Esophagus mucosa (tissue), 1 donor: ENCODE results near the gene POLR2J. TPM values are rescaled to one million over a fixed set of nuclear protein-coding genes. Genes with fewer than 3 reads are reported as not detected.
A peak's percentile ranks its signal among the peaks of the same experiment; 100 is the strongest.
"Not testable (repeated sequence)": the region's sequence is repeated elsewhere in the genome, so short reads cannot be mapped to it uniquely, and the experiment has no call there.

Experiments
- ATAC-seq: fragments of 200-7000 bp; cut with Tn5 transposase; one replicate; pipeline ENCODE4 v1.9.1; 2020
- total RNA-seq: library from RNA; stranded (reverse); gene quantifications from one replicate; pipeline ENCODE4 v1.2.4, GENCODE V29; 2023
- donor health status: DM: yes; HTN: yes; CAD: no.

POLR2J gene
- total RNA-seq = 38.5 TPM

GRCh38 chr7:102478314-102479208 is at the start of gene POLR2J:
POLR2J (minus strand) TSS chr7:102478922; CDS start chr7:102478860, 62 bp downstream.
- ATAC-seq = peak; percentile 91

- ATAC-seq = peak; percentile 17
Observed at GRCh38 chr7:102527822-102528793, 49.4 kb upstream of the POLR2J start.

GRCh38 chr7:102527182-102527581 is 48.5 kb upstream of the POLR2J start:
- ATAC-seq = not testable (repeated sequence)

DNA sequence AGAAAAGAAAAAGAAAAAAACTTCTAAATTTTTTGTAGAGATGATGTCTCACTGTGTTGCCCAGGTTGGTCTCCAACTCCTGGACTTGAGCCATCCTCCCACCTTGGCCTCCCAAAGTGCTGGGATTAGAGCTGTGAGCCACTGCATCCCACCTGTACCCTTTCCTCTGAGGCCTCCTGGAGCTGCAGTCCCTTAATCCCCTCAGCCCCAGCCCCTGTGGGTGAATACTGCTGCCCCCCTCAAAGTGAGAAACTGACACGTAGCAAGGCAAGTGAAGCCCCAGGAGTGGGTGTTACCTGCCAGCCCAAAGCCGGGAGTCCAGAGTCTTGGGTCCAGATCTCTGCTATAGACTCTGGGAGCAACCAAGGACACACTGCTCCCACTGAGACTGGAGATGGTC is 46.1 kb upstream of the POLR2J start:
- peak; percentile 19 for ATAC-seq

- ATAC-seq = not testable (repeated sequence)
Observed at GRCh38 chr7:102520797-102521196, 42.1 kb upstream of the POLR2J start.

GRCh38 chr7:102517550-102518147 is 38.9 kb upstream of the POLR2J start, which contains the start of gene RASA4B:
RASA4B (minus strand) TSS chr7:102517777; CDS start chr7:102517710, 67 bp downstream.
- ATAC-seq = peak; percentile 96

GRCh38 chr7:102516951-102517350 is 38.2 kb upstream of the POLR2J start:
- peak; percentile 20 for ATAC-seq

- ATAC-seq = not testable (repeated sequence)
Observed at GRCh38 chr7:102515889-102516288, 37.2 kb upstream of the POLR2J start.

- peak; percentile 40 for ATAC-seq
Observed at GRCh38 chr7:102514881-102515721, 36.4 kb upstream of the POLR2J start.

- not testable (repeated sequence) for ATAC-seq
Observed at GRCh38 chr7:102512642-102513221, 34.0 kb upstream of the POLR2J start.

GRCh38 chr7:102511860-102512522 is 33.3 kb upstream of the POLR2J start:
- peak; percentile 23 for ATAC-seq

DNA sequence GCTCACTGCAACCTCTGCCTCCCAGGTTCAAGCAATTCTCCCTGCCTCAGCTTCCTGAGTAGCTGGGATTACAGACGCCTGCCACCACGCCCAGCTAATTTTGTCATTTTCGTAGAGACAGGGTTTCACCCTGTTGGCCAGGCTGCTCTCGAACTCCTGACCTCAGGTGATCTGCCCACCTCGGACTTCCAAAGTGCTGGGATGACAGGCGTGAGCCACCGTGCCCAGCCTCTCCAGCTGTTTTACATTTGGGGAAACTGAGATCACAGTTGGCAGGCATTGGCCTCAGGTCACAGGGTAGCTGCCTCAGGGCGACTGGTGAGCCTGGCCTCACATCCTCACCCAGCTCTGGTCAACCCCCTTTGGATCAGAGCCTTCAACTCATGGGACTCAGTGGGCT is 31.9 kb upstream of the POLR2J start:
- not testable (repeated sequence) for ATAC-seq

DNA sequence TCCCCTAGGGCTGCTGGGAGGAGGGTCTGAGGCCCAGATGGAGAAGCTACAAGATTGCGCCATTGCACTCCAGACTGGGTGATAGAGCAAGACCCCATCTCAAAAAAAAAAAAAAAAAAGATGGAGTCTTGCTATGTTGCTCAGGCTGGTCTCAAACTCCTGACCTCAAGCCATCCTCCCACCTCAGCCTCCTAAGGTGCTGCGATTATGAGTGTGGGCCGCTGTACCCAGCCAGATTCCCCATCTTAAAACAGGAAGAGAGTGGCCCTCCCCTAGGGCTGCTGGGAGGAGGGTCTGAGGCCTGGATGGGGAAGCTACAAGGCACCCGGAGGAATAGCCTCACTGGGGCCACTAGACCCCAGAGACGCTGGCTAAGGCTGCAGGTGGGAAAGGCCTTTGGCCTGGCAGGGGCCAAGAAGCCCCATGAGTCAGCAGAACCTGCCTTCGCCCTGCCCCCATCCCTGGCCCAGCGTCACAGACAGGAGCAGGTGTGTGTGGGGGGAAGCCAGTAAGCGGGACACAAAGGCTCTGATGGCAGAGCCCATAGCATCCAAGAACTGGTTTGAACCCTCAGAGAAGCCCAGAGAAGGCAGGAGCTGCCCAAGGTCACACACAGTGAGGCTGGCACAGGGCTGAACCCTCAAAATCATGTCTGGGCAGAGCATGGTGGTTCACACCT is 28.8 kb upstream of the POLR2J start:
- ATAC-seq = not testable (repeated sequence)

- peak; percentile 81 for ATAC-seq
Observed at GRCh38 chr7:102505298-102506185, 26.8 kb upstream of the POLR2J start.

- ATAC-seq = not testable (repeated sequence)
Observed at GRCh38 chr7:102503141-102503540, 24.4 kb upstream of the POLR2J start.

GRCh38 chr7:102498321-102498720 is 19.6 kb upstream of the POLR2J start:
- ATAC-seq = not testable (repeated sequence)

GRCh38 chr7:102497308-102497707 is 18.6 kb upstream of the POLR2J start:
- not testable (repeated sequence) for ATAC-seq

- ATAC-seq = not testable (repeated sequence)
Observed at GRCh38 chr7:102496861-102497260, 18.1 kb upstream of the POLR2J start.
